GM19455 (cell line): ENCODE data around the gene FRMD4A.

Experiments used
- ATAC-seq: cut with Tn5 transposase; IDR thresholded peaks from one replicate; pipeline ENCODE4 v1.9.1; 2021; ENCODE audit not compliant: unreplicated experiment

FRMD4A gene

DNA sequence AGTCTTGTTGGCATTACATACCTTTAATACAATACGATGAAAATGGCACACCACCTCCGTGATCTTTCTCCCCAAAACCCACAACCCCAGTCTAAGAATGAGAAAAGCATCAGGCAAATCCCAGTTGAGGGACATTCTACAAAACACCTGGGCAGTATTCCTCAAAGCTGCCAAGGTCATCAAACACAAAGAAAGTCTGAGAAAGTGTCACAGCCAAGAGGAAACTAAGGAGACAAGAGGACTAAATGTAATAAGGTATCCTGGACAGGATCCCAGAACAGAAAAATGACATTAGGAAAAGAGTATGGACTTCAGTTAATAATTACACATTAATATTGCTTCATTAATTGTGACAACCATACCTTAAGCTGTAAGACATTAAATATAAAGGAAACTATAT lies 14.5 kb upstream of the FRMD4A start:
- no peak for ATAC-seq

DNA sequence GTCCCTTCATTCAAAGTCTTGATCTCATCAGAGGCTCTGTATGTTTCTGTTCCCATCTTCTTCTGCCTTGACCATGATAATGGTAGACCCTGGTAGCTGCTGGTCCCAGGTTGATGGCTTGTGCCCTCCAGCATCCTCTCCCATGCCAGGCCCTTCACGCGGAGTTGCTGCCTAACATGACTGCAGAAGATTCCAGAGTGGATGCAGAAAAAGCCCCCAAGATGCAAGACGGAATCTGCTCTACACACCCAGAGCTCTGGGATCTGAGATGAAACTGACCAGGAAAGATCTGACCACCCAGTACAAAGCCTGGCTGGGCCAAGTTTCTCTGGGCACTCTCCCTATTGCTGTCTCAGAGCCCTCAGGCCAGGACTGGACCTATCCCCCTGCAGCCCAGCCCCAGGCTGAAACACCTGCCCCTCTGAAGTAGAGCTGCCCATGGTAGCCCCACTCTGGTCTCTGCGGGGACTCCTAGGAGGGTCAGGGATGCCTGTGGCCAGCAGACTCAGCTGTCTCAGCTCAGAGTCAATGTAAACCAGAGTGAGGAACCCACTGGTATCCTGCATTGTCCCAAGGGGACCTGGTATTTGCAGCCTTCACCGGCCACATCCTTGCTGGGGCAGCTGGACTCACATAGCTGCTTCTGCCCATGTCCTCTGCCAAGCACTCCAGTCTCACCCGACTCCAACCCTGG lies 9.5 kb upstream of the FRMD4A start:
- ATAC-seq = no peak

DNA sequence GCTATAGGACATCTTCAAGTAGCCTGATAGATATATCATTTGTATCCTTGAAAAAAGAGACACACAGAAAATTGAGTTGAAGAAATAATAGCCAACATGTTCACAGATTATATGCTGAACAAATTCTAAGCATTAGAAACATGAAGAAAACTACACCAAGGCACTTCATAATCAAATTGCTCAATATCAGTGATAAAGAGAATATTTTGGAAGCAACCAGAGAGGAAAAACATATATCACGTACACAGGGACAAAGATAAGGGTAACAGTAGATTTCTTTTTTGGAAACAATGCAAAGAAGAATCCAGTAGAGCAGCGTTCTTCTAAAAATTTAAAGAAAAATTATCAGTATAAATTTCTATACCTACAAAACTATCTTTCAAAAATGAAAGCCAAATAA lies 6.0 kb upstream of the FRMD4A start:
- no peak for ATAC-seq

DNA sequence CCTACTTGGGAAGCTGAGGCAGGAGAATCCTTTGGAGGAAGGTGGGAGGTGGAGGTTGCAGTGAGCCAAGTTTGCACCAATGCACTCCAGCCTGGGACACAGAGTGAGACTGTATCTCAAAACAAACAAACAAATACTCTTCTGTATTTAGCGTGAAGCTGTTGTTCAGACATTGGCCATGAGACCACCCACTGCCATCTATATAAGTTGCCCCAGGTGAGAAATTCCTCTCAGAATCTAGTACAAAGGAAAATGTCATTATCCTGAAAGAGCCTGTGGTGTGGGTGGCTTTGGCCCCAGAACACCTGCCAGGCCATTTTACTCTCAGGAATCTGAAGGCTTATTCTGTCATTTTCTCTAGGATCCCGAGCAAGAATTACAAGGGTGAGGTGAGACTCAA lies 4.0 kb upstream of the FRMD4A start:
- no peak for ATAC-seq

DNA sequence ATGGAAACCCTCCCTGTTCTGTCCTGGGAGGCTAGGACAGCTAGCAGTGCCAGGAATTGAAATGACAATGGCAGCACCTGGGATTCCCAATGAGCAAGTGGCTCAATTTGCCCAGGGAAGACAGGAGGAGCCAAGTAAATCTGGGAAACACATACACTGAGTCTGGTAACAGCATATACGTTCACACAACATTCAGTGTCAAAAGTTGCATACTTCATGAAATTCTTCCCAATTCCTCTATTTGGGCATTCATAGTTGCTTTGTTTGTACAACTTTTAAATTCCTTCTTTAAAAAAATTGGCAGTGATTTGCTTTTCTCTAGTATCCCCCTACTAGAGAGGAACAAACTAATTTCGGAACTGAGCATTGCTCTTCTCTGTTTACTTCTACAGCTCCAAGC lies 2.9 kb upstream of the FRMD4A start:
- ATAC-seq = no peak

DNA sequence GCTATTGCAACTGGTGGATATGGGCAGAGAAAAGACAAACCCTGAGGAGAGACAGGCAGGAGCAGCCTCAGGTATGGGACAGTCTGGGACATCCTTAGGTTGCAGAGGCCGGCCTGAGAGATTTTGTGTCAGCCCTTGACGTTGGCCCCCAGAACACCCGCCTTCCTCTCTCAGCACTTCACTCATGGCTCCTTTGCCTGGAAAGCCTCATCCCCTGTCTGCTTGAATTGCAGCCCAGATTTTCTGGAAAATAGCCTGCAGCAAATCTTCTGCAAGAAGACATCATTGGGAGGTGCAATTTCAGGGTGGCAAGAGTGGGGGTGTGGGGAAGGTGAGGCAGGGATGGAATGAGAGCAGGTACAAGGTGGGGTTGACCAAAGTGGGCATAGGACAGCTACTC lies 2.2 kb upstream of the FRMD4A start:
- ATAC-seq = no peak

DNA sequence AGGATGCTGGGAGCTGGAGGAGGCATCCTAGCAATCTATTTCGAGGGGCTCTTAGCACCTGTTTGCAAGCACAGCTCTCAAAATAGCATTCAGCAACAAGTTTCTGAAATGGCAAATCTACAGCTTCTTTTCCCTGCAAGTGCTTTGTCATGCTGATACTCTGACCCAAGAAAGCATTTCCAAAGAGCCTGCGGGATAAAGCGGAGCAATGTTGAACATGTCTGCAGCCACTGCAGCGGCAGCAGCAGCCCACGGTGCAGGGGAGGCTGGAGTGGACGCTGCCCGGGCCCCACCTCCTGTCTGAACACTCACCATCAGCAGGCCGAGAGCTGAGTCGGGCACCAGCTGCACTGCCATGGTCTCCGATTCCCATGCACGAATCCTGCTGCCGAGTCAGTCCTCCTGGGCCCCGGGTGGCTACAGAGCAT lies 964 bp downstream of the FRMD4A start:
- no peak for ATAC-seq

DNA sequence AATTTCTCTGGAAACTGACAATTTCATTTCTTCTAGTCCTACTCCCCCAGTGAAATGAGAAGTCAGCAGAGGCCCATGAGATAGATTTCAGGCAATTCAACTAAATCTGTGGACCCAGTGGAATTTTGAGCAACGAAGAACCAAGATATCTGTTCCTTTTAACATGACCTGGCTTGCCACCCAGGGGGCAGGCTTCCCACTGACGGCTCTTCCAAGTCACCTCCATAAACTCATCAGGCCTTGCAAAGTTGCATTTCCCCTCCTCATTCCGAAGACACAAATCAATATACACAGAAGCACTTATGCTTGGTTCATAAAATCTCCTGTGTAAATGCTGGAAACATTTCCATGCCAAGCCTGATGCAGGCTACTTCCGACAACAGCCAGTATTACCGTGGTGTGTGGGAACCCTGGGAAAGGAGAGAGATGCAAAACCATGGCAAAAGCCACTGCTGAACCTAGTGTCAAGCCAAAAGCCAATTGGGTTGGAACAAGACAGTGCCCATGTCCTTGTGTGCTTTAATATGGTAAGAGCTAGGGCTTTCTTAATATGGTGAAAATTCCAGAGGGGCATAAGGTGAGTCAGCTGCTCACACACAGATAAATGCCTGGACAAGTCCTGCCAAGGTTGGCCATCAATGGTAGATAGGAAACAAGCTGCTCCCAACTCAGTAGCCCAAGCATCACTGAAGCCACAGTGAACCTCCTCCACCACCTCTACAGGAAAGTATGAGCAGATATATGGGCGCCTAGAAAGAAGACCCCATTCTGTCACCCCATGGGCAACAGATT lies 1.6 kb downstream of the FRMD4A start:
- ATAC-seq = no peak

DNA sequence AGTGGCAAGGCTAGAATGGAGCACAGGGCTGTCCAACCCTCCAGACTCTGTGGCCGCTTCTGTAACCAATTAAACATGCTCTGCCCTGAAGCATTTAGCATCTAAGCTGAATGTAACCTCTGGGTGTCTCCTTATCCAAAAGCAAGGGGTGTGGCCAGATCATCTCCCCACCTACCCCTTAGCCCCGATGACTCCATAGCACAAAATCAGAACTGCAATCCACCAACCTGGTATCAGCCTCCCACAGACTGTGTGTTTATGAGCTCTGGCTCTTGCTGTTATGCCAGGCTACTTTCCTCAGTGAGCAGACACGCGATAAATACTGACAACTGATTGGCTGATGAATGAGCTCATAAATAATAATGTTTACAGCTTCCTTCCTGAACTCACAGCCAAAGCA lies 3.2 kb downstream of the FRMD4A start:
- ATAC-seq = no peak

DNA sequence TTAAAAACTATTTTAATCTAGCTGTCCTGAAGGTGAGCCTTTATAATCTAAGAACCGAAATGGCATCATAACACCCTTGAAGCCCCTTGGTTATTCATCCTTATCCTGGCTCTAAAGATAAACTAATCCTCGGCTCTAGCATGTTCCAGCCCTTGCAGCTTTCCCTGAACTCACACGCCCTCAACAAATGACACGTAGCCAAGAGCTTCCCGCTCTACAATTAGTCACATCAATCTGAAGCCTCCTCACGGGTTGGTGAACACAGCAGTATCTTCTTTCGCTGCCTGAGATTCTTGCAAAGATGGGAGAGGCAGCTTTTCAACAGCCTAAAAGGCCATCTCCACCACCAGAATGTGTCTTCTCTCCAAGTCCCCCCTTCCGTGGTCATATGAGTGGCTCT lies 4.1 kb downstream of the FRMD4A start:
- ATAC-seq = no peak

DNA sequence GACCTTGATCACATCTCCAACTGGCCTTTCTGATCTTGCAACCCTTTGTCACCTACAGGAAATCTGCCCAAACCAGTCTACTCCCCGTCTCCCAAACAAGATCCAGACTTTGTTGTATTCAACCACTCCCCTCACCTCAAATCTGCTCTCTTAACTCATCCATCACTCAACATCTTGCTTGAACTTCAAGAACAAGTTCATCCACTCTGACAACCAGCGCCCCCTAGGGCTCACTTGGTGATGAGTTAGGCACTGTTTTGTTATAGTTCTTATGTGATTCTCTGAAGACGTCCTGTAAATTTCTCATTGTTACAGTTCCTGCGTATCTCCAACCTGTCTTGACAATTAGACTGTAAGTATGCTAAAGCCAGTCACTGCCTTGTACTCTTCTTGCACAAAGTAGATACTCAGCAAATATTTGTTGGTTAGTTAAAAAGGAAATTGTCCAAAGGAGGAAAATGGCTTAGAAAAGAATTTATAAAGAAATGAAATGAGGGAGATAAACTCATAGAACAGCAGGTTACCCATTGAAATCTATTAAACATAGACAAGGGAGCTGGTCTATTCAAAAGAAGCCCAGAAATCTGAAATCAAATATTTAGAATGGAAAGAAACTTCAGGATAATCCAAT lies 5.3 kb downstream of the FRMD4A start:
- no peak for ATAC-seq

DNA sequence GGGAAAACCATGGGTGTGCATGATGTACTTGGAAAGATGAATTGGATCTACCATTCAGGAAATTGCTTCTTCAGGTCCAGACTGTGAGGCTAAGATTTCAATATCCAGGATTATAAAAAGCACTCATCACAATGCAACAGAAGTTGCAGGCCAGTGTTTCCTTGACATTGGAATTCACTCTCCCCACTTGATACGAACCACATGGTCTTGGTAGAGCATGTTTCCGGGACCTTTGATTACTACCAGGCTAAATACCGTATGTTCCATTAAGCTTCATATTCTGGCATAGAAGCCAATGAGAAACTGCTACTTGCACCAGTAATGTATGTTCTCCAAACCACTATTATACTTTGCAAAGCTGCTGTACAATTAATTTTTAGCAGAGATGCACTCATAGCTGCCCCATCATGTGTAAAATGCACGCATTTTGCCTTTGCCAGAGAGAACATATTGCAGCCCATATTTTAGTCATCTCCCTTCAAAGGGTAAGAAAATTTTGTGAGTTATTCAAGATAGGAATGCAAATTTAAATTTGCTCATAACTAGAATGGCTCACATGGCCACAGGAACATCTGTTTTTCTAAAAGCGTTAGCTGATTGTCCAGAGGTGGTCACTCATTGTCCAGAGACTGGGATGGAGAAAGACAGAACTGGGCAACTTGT lies 8.1 kb downstream of the FRMD4A start:
- ATAC-seq = no peak

DNA sequence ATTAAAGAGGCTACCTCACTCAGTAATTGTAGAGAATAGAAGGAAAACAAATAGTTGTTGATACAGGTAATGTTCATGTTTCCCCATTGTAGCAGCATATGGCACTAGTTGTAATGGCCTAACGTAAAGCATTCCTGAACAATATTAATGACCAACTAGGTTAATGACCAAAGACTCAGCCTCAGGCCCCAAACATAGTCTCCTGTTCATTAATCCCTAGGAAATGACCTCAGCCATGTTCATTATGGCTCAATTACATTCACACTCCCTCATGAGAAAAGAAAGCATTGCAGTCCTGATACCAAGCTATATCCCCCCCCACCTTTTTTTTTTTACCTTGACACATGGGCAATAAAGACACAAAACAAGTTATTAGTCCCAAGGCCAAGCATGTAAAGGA lies 12.7 kb downstream of the FRMD4A start:
- no peak for ATAC-seq

DNA sequence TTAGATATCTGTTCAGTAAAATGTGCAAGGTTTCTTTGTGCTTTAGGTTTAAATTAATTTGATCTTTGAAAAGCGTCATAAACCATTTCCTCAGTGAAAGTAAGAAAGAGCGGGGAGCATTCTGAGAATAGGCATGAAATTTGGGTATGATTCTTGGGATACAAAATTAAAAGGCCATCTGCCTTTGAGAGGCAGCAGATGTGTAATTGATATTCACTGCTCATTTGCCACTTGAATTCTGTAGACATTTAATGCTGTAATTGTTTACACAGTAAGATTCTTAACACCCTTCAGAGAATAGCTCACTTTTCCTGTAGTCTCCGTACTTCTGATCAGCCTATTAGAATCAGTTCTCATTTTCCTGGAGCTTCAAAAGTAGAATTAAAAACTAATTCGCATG lies 18.7 kb downstream of the FRMD4A start:
- no peak for ATAC-seq

DNA sequence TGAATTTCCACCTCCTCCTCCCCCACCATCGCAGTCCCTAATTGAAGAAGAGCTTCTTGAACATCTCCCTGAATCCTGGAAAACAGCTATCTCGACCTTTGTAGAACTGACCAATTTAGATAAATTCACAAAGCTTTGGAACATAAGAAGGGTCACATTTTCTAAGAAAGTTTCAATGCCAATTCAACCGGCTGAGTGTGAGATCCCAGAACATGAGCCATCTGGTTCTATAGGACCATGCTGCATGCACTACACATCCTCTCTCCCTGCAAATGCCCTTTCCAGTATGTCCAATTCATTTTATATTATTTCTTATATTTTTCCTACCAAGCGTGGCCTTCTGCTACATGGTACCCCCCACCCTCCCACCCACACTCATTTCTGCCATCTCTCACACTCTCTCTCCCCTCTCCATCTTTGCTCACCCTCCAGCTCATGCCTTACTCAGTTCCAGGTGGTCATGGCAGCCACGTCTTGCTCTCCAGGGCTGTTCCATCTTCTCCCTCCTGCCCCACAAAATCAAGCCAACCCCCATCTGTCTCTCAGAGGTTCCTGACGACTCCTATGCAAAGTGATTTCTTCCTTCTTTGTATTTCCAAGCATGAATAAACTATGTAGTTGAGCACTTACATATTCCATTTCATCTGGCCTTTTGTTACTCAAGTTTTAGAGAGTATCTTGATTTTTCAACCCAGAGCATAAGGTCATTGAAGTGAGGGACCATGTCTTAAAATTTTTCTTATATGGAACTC lies 19.3 kb downstream of the FRMD4A start:
- ATAC-seq = no peak

DNA sequence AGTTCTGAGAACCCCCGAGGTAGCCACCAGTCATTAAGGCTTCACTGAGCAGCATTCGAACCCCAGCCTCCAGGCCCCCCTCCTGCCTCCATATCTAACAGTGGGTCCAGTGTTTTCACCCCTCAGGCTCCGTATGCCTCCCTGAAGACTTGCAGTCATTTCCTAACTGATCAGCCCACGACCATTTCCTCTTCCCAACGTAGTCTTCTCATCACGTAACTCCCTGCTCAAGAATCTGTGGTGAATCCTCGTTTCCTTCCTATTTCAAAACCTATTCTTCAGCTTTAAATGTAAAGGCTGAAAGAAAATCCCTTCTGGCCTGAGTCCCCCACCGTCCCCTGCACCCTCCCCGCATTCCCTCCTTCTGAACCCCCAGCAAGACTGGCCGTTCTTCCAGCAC lies 21.1 kb downstream of the FRMD4A start:
- no peak for ATAC-seq

DNA sequence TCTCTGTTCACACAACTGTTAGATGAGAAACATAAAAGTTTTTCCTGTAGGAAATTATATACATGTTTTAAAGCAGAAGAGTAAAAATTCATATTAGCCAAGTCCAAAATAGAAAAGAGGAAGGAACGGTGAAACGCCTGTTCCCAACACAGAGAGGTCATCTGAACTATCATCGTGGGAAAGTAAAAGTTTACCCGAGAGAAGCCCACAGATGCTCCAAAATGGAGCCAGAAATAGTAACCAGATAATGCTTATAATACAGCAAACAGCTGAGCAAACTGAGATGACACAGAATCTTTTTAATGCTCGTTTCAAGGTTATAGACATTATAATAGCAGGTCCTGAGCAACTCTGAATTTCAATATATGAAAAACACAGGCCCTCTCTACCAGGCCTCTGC lies 24.5 kb downstream of the FRMD4A start:
- no peak for ATAC-seq

DNA sequence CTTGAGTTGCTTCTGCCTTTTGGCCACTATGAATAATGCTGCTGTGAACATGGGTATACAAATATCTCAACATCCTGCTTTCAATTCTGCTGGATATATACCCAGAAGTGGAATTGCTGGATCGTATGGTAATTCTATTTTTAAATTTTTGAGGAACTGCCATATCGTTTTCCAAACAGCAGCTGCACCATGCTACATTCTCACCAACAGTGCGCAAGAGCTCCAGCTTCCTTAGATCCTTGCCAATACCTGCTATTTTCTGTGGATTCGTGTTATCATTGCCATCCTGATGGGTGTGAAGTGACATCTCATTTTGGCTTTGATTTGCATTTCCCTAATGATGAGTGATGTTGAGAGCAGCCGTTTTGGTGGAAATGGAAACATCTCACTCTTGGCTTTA lies 26.7 kb downstream of the FRMD4A start:
- no peak for ATAC-seq

DNA sequence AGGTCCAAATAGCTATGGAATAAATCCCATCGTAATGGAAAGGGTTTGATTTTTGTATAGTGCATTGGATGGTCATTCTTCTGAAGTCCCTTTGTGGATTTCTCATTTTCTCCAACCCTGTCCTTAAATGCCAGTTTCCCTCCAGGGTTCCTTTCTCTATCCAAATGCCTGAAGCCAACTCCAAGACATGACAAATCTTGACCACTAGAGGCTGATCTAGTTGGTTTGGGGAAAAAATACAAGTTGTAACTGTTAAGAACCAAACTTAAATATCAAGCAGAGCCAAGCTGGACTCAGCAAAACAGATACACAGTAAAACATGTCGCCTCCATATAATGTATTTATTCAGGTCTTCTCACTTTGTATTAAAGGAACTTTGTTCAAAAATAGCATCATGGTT lies 28.7 kb downstream of the FRMD4A start:
- ATAC-seq = no peak

DNA sequence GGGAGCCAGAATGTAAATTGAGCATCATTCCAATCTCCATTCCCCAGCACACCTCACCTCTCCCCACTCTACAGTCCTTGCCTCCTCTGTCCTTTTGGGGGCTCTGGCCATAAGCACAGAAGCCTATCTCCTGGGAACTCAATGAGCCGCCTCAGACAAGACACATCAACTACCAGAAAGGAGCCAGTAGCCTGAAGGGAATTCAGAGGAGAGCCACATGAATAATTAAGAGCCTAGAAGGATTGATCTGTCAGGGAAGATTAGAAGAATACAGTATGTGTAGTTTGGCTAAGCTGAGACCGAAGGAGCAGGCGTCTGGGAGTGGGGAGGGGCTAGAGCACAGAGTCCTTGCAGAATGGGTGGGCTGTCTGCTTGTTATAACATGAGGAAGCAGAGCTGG lies 31.2 kb downstream of the FRMD4A start:
- ATAC-seq = no peak

DNA sequence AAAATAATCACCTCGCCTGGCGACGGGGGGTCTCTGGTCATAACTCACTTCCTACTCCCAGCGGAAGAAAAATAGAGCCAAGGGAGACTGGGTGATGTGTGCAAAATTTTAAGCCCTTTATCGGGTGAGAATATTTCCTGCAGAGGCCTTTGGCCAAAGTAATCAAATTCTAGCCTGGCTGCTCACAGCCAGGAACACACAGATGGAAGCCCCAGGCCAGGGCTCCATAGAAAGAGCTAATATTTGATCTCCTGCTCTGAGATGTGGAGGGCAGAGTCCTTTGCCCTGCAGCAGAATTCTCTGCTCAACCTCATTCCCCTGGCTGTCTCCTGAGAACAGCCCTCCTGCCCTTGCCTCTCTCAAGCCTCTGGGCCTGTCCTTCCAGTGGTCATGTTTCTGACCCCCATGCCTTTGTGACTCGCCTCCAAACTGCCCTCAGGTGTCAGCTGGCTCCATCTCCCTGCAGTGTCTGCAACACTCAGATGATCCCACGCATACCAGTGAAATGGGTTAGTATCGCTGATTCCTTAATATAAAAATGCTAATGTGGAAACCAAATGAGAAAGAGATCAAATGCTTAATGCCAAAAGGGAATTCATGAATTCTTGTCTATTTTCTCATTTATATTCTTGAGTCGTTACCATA lies 34.5 kb downstream of the FRMD4A start:
- ATAC-seq = no peak
